Measurements from ENCODE around the gene MPP7.

The MPP7 gene

DNA sequence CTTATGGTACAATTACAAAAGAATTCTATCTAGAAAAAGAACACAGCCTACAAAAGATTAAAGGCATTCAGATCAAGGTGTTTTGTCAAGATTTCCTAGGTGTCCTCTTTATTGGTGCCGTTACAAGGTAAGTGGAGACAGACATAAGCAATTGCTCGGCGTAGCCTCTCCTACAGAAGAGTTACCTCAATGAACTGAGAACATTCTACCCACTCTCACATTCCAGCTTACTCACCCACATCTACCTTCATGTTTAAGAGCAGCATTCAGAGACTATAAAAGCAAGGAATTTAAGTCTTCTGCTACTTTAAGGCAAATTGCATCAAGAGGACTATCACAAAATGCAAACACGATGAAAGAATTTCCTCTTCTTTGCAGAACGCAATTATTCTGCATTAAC, 29.5 kb downstream of the MPP7 start:
- DNase-seq (ENCODE audit: low spot score), result no peak

DNA sequence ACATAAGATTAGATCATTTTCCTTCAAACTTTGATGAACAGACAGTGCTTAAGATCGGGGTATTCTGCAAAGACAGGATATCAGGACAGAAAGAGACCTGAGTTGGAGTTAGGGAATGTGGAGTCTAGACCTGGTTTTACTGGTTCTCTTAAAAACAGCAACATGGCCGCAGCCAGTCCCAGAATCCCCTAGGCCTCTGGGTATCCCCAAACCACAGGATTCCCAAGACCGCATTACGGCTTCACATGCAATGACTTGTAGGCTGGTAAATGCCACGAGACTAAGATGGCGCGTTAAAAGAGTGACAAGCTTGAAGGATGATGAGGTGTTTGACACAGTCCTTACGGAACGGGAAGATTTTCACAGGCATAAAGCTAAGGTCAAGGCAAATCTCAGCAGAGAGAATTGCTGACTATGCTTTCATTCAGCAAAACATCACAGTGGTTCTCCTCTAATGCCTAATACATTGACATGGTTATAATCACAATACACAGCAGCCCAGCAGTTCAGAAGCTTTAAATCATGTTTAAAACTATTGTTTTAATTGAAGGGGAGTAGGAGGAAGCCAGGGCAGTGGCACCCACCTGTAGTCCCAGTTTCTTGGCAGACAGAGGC, 32.9 kb downstream of the MPP7 start:
- DNase-seq (ENCODE audit: low spot score), result no peak

DNA sequence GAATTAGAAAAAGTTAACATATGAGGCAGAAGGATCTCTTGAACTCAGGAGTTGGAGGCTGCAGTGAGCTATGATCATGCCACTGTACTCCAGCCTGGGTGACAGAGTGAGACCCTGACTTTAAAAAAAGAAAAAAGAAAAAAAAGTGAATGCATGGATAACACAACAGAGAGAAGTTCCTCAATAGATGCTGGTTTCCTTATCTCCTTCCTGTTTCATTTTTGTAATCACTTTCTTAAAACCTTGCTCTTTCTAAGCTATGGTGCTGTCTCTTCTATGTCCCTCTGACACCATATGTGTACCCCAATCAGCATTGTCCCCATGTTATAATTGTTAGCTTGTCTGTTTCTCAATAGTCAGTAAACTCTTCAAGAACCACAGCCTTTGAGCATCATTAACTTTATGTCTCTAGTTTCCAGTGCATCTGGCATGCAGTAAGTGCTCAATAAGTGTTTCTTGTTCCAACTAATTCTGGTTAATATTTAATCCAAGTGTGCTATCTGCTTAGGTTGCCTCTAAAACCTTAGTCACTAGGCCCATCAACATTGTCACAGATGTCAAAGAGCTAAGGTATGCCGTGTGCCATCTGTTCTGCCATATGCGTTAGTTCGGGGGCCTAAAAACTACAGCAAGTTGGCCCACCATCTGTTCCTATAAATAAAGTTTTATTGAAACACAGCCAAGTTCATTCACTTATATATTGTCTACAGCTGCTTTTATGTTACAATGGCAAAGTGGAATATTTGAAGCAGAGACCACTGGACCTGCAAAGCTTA, 36.2 kb downstream of the MPP7 start:
- DNase-seq (ENCODE audit: low spot score), result no peak

DNA sequence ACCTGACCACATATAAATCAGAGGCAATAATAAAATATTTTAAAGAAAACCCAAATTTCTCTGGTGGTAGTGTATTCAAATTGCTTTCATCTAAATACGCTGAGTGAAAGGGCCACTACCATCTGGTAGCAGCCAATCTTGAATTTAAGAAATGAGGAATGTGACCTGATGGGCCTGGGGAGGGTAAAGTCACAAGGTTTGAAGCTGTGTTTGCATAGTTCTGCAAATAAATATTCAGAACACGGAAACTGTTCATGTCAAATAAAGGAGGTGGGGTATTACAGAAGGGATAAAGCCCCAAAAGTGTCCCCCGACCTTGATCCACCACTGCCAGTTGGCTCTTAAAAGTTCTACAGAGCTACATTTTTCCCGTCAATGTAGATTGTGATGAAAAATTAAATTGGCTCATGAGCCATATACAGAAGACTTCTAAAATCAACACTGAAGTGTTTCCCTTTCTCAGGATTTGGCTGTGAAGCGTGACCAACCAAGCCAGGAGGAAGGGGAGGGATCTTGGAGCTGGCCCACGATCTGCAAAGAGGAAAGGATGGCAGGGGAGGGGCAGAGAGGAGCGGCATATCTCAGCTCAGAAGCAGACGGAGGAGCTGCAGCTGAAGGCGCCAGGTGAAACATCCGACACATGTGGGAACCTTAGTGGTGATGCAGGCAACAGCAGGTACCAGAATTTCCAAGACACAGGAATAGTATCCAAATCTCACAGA, 39.6 kb downstream of the MPP7 start:
- DNase-seq (ENCODE audit: low spot score), result no peak

DNA sequence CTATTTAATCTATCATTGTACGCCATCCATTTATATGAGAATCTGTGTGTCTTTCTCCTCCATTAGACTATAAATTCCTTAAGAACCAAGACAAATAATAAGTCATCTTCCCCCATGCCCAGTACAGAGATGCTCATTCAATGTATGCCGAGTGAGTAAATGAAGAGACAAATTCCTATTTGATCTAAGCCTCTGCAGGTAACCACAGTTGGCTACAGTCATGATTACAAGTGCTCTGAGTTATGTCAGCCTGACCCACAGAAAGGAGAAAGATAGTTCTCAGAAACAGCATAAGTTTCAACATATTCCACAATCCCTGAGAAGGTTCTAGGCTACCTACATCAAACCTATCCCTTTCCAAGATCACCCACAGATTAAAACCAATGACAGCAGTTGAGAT, 46.1 kb downstream of the MPP7 start:
- DNase-seq (ENCODE audit: low spot score), result no peak

DNA sequence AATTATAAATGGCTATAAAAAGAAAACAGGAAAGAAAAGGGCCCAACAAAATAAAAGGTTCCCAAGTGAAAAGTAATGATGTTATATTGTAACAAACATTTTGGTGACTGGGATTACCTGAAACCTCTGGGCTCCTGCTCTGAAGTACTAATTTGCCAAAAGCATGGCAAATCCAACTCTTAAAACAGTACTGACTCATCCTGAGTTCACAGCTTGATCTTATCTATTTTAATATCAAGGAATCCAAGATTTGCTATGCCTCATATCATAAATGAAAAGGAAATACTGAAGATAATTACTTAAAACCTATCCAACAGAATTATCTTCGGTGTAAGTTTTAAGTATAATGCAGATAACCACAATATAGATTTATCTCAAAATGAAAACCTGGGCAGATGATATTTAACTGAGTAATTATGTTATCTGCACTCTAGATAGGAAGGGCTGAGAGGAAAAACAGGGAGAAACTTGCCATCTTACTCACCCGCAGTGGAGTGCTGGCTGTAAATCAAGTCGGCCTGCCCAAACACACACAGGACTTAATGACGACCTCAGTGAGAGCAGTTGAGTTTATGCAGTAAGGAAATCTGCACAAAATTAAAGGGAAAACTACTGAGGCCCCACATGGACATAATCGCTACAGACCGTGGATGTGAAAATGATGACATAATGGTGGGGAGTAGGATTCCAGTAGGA, 48.4 kb downstream of the MPP7 start:
- no peak for DNase-seq (ENCODE audit: low spot score)

DNA sequence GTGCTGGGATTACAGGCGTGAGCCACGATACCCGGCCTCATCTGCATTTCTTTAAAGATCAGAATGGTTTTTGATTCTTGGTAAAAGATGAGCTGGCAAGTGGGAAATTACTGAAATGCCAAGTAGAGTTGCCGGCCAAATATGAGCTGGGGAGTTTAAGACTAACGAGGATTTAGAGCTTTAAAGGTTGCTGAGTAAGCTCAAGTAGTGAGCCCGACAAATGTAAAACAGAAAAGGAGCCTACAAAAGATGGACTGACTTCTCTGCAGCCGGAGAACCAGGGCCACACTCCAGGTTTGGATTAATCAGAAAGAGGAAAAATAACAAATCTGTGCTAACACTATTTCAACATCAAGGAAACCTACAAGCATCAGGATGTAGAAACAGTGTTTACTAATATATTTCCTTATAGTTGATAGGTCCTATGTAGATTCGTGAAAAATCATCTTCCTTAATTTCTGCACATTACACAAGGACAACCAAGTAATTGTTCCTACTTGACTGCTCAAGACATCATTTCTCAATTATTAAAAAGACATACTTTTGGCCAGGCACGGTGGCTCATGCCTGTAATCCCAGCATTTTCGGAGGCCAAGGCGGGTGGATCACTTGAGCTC, 49.6 kb downstream of the MPP7 start:
- DNase-seq (ENCODE audit: low spot score), result no peak

Small RNAs within 50 kb of the gene (small RNA-seq; reads per million reads assigned to genes)
- 0 reads per million in 2 experiments for gene MIR8086

All from SK-N-DZ (cell line).